Activated naive CD4-positive, alpha-beta T cell treated with Interleukin-2 at 50 U/mL for 16 hours (primary cell): ENCODE data around the gene OR10X1.

Experiments
- DNase-seq: peaks from one replicate; pipeline ENCODE4 v3.0.0-alpha.2; 2020

Gene OR10X1

GRCh38 chr1:158579733-158580132 lies at the start of gene OR10X1:
Gene OR10X1 (minus strand): TSS chr1:158579899. CDS start chr1:158579899, 0 bp downstream.
- no peak for DNase-seq

DNA sequence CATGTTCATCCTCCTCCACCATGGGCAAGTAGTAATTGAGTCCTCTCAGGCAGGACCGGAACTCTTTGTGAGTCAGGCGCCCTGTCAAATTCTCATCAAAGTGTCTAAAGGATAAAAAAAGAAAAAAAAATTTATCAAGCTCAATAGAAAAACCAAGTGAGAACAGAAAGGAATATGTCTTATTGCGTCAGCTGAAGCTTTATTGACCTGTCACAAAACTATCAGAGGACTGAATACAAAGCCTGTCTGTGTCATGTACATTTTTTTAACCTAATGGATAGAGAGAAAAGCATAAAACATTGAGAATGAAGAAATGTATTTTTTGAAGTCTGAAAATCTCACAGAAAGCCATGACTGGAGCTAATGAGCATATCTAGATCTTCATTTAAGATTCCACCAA lies 34.1 kb upstream of the OR10X1 start:
- no peak for DNase-seq

DNA sequence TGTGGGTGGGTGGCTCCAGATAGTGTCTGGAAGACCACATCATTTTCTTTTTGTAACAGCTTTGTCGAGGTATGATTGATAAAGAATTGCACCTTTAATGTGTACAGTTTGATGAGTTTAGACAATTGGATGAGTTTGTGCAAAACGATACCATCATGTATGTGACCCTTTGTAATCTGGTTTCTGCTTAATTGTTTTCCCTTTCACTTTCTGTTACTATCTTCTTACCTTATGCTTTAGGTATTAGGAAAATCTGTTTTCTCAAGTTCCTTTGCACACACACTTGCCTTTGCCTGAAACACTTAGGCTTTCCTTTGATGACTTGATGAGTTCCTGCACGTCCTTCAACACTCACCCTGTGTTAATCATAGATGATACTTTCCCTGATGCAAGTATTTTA lies 32.2 kb upstream of the OR10X1 start:
- DNase-seq: no peak

DNA sequence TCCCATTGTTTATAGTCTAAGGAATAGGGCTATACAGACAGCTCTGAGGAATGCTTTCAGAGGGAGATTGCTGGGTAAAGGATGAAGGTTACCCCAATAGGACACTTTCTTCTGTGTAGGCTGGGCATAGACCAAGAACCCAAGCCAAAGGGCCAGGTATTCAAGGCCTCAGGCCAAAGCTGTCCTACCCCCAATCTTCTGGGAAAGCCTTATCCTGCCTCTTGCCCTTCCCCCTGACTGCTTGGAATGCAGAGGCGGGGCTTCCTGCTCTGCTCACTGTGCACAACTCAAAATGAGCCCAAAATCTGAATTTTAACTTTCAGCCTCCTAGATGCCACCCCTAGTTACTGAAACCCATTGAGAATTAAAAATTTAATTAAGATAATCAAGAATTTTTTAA lies 27.6 kb upstream of the OR10X1 start:
- DNase-seq: no peak

- no peak for DNase-seq
These were observed 25.3 kb upstream of the OR10X1 start, which contains the start of gene OR10Z1 for GRCh38 chr1:158604968-158605367. Gene OR10Z1 (plus strand): TSS chr1:158605268. CDS start chr1:158606439, 1,171 bp downstream.

DNA sequence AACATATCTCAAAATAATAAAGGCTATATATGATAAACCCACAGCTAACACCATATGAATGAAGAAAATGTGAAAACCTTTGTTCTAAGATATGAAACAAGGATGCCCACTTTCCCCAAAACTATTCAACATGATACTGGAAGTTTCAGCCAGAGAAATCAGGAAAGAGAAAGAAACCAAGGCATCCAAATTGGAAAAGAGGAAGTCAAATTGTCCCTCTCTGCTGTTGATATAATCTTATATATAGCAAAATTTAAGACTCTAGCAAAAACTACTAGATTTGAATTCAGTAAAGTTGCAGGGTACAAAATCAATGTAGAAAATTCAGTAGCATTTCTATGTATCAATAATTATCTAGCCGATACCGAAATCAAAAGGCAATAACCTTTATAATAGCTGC lies 21.0 kb upstream of the OR10X1 start:
- DNase-seq: no peak

- no peak for DNase-seq
These were observed 7.2 kb upstream of the OR10X1 start for GRCh38 chr1:158586942-158587341.

- DNase-seq: no peak
These were observed 4.3 kb upstream of the OR10X1 start for GRCh38 chr1:158583962-158584361.

- DNase-seq: no peak
These were observed 2.1 kb downstream of the OR10X1 start for GRCh38 chr1:158577561-158577960.

DNA sequence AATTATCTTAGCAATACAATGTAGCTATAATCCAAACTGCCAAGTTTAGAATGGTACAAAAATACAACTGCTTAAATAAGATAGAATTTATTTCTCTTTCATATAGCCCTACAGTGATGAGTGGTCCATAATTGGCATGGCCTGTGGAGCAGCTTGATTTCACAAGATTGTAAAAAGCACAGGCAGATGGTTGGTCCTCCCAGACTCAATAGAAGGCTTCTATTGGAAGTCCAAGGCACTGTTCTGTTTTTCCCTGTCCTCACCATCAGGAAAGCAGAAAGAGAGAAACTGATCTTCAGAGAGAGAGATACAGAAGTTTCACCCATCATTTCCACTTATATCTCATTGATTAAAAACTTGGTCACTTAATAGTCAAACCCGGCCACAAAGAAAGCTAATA lies 7.5 kb downstream of the OR10X1 start:
- DNase-seq: no peak

GRCh38 chr1:158570480-158570879 lies 9.2 kb downstream of the OR10X1 start, which contains the start of gene OR6P1:
Gene OR6P1 (minus strand): TSS chr1:158570580. CDS start chr1:158563604, 6,976 bp downstream.
- no peak for DNase-seq

GRCh38 chr1:158564608-158565007 lies 15.1 kb downstream of the OR10X1 start:
- DNase-seq: no peak

- DNase-seq: no peak
These were observed 15.8 kb downstream of the OR10X1 start for GRCh38 chr1:158563853-158564252.

- no peak for DNase-seq
These were observed 20.0 kb downstream of the OR10X1 start for GRCh38 chr1:158559696-158560095.

GRCh38 chr1:158554352-158554751 lies 25.3 kb downstream of the OR10X1 start, which contains the start of gene OR6Y1:
Gene OR6Y1 (minus strand): TSS chr1:158554405. CDS start chr1:158548105, 6,300 bp downstream.
- no peak for DNase-seq

DNA sequence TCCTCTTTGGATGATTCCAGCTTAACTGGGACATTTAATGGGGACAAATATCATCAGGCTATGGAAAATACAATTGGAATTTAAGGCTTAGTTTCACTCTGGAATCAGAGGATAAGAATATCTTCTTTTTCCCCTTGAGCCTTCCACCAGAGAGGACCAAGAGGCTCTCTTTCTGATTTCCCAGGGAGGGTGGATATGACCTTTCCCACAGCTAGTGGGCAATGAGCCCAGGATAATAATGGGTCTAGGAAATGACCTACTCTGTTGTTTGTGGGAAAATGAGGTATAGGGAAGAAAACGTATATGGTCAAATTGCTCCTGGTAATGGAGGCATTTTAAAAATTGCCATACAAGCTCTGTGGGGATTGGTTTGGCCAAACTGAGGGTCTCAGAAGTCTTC lies 27.4 kb downstream of the OR10X1 start:
- no peak for DNase-seq

DNA sequence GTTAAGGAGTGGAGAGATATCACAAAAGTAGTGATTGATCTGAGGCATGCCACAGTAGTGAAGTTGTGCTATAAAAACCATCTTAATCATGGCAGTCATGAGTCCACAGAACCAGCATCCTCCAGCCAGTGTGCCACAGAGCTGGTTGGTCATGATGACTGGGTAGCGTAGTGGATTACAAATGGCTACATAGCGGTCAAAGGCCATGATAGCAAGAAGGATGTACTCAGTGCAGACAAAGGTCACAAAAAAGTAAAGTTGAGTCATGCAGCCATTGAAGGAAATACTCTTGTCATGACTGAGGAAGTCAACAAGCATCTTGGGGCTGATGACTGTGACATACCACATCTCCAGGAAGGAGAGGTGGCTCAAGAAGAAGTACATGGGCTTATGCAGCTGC lies 32.2 kb downstream of the OR10X1 start:
- DNase-seq: no peak

- DNase-seq: no peak
These were observed 42.1 kb downstream of the OR10X1 start for GRCh38 chr1:158537609-158538008.

- no peak for DNase-seq
These were observed 45.2 kb downstream of the OR10X1 start for GRCh38 chr1:158534496-158534895.
